Activated B cell treated with CpG ODN at 0.5 μM for 24 hours (primary cell): ENCODE measurements around the gene RFESD. TPM values are rescaled to one million over a fixed set of nuclear protein-coding genes. Genes with fewer than 3 reads are reported as not detected.
A peak's percentile ranks its signal among the peaks of the same experiment; 100 is the strongest.

Experiments
- ATAC-seq: fragments of 200-7000 bp; cut with Tn5 transposase; one replicate; pipeline ENCODE4 v1.10.0; 2021; ENCODE audit warnings: low read depth, mild to moderate bottlenecking, moderate library complexity
- CTCF ChIA-PET: fragments of 350-600 bp; sonication (Branson Sonifier 250); formaldehyde crosslinking; loops from one replicate; lab custom pipeline; 2021; ENCODE audit warnings: antibody characterized with exemption; lab: Charles Lee
- POLR2A ChIA-PET: fragments of 350-600 bp; sonication (Branson Sonifier 250); formaldehyde crosslinking; loops from one replicate; lab custom pipeline; 2021; ENCODE audit warnings: antibody characterized with exemption; lab: Charles Lee
- DNase-seq: peaks from one replicate; pipeline ENCODE4 v3.0.0; 2022
- H3K27ac Mint-ChIP-seq: one replicate; pipeline ENCODE4 v1.8.0; 2020; ENCODE audit warnings: mixed read lengths
- H3K27me3 Mint-ChIP-seq: one replicate; pipeline ENCODE4 v1.8.0; 2021; ENCODE audit warnings: mixed read lengths
- H3K36me3 Mint-ChIP-seq: one replicate; pipeline ENCODE4 v1.8.0; 2021; ENCODE audit warnings: low read depth, mixed read lengths
- H3K4me1 Mint-ChIP-seq: one replicate; pipeline ENCODE4 v1.8.0; 2021; ENCODE audit warnings: mixed read lengths
- H3K4me3 Mint-ChIP-seq: one replicate; pipeline ENCODE4 v1.8.0; 2020; ENCODE audit warnings: mild to moderate bottlenecking, mixed read lengths
- H3K9me3 Mint-ChIP-seq: one replicate; pipeline ENCODE4 v1.8.0; 2020; ENCODE audit warnings: mixed read lengths
- intact Hi-C: fragments of 100-400 bp; cut with micrococcal nuclease; formaldehyde crosslinking; loops from one replicate; pipeline ENCODE4 v1.15.1; 2024
- total RNA-seq: library from RNA; stranded (reverse); gene quantifications from 2 replicates; pipeline ENCODE4 v1.2.3, GENCODE V29; 2022
- TF ChIP-seq, protein P1 (sequence below): fragments of 200-600 bp; IDR thresholded peaks from one replicate; pipeline ENCODE4 v1.8.0; 2022; ENCODE audit warnings: antibody characterized with exemption, mild to moderate bottlenecking

The RFESD gene
- total RNA-seq, 1 donor from 2014 or later: 1.8 TPM

DNA sequence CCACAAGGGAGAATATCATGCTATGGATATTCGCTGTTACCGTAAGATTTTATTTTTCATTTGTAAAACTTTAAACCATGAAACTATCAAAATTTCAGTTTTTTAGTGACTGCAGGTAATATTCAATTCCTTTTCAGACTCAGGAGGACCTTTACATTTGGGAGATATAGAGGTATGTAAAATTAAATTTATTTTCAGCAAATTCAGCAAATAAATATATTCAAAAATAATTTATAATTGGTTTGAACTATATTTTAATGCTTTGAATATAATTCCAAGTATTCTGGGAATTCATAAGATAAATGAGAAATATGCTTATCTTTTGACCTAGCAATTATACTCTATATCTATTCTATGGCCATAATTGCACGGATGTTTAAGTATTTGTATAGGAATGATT is 7.6 kb downstream of the RFESD start:
- POLR2A ChIA-PET: no interaction called here
- ATAC-seq (no peak), DNase-seq (no peak)
- Mint-ChIP-seq H3K27ac (no peak overlapping the region), H3K9me3 (no peaks in the 10 kb centered on the region), H3K4me3 (no peak overlapping the region), H3K27me3 (no peaks in the 10 kb centered on the region), H3K4me1 (no peaks in the 10 kb centered on the region), H3K36me3 (peaks cover 22% of the 10 kb centered on the region)
- intact Hi-C loops: no loop called here
- CTCF ChIA-PET: interaction anchor here (0.6 to 1.4 kb wide), 3 partner anchors 10 to 127 kb away, joined by 3 to 5 read pairs (median 3); no protein-coding TSS in a partner anchor
- TF ChIP-seq, protein P1, sequence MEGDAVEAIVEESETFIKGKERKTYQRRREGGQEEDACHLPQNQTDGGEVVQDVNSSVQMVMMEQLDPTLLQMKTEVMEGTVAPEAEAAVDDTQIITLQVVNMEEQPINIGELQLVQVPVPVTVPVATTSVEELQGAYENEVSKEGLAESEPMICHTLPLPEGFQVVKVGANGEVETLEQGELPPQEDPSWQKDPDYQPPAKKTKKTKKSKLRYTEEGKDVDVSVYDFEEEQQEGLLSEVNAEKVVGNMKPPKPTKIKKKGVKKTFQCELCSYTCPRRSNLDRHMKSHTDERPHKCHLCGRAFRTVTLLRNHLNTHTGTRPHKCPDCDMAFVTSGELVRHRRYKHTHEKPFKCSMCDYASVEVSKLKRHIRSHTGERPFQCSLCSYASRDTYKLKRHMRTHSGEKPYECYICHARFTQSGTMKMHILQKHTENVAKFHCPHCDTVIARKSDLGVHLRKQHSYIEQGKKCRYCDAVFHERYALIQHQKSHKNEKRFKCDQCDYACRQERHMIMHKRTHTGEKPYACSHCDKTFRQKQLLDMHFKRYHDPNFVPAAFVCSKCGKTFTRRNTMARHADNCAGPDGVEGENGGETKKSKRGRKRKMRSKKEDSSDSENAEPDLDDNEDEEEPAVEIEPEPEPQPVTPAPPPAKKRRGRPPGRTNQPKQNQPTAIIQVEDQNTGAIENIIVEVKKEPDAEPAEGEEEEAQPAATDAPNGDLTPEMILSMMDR: no peak

DNA sequence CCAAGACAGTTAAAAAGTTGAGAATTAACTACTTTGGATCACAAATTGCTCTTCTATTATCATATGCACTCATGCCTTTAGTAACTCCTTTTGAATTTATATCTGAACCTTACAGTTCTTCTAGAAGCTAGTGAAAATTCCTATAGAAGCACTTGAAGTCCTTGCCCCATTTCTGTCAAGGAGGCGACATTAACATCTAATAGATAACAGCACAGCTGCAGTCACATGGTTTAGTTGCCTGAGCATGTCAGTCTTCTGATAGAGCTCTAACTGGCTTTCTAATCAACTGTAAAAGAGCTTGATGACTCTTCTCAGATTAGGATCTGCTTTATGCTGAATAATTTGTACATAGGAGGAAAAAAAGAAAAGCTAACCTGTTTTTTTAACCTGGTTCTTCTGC is 9.0 kb downstream of the RFESD start:
- ChIA-PET CTCF (interaction anchor here (1.4 kb wide), 1 partner anchor 12 kb away, joined by 5 read pairs; no protein-coding TSS in a partner anchor), POLR2A (no interaction called here)
- no peak for ATAC-seq

DNA sequence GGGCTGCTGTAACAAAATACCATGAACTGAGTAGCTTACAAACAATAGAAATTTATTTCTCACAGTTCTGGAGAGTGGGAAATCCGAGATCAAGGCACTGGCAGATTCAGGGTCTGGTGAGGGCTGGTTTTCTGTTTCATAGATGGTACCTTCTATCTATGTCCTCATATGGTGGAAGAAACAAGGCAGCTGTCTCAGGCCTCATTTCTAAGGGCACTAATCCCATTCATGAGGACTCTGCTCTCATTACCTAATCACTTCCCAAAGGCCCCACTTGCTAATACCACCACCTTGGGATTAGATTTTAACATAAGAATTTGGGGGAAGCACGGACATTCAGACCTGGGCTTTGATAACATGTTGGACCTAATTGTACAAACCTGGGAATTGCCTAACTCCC is 13.5 kb downstream of the RFESD start:
- no peak for ATAC-seq
- no peaks in the 10 kb centered on the region for H3K4me1 Mint-ChIP-seq
- H3K27me3 Mint-ChIP-seq: peaks cover 1% of the 10 kb centered on the region
- no peaks in the 10 kb centered on the region for H3K9me3 Mint-ChIP-seq
- ChIA-PET POLR2A (no interaction called here), CTCF (no interaction called here)
- no peak overlapping the region for H3K27ac Mint-ChIP-seq
- DNase-seq: no peak
- TF ChIP-seq, protein P1: no peak
- peaks cover 9% of the 10 kb centered on the region for H3K36me3 Mint-ChIP-seq
- no peak overlapping the region for H3K4me3 Mint-ChIP-seq
- intact Hi-C loops: loop anchor here (5.0 kb wide), 2 partner anchors 77 to 102 kb away; no protein-coding TSS in a partner anchor

More for the DNA sequence above, 9.0 kb downstream of the RFESD start:
- intact Hi-C loops: no loop called here
- H3K9me3 Mint-ChIP-seq: no peaks in the 10 kb centered on the region
- DNase-seq: no peak
- H3K27me3 Mint-ChIP-seq: no peaks in the 10 kb centered on the region
- H3K36me3 Mint-ChIP-seq: peaks cover 22% of the 10 kb centered on the region
- H3K27ac Mint-ChIP-seq: no peak overlapping the region
- TF ChIP-seq, protein P1: no peak
- no peaks in the 10 kb centered on the region for H3K4me1 Mint-ChIP-seq
- no peak overlapping the region for H3K4me3 Mint-ChIP-seq

DNA sequence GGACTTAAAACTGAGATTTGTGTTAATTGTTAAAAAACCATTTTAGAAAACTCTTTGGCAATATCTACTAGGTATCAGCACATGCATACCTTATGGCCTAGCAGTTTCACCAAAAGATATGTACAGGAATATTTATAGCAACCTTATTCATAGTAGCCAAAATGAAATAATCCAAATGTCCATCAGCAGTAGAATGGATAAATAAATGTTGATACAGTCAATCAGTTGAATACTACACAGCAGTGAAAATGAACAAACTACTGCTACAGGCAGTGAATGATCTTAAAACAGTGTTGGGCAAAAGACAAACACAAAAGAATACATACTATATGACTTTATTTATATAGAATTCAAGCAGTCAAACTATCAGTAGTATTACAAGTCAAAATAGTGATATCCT is 16.4 kb downstream of the RFESD start:
- POLR2A ChIA-PET: interaction anchor here (0.6 kb wide), 1 partner anchor 1109 kb away, joined by 3 read pairs; no protein-coding TSS in a partner anchor
- CTCF ChIA-PET: interaction anchor here (1.2 to 5.2 kb wide), 6 partner anchors 11 to 184 kb away, joined by 3 to 47 read pairs (median 10); partner anchors contain the start of gene RFESD
- Mint-ChIP-seq H3K4me1 (no peaks in the 10 kb centered on the region), H3K9me3 (no peaks in the 10 kb centered on the region), H3K4me3 (no peak overlapping the region), H3K27me3 (peaks cover 1% of the 10 kb centered on the region), H3K27ac (no peak overlapping the region), H3K36me3 (no peaks in the 10 kb centered on the region)
- ATAC-seq (no peak), DNase-seq (no peak)
- TF ChIP-seq, protein P1: no peak
- intact Hi-C loops: loop anchor here (5.0 kb wide), 2 partner anchors 74 to 99 kb away; no protein-coding TSS in a partner anchor

DNA sequence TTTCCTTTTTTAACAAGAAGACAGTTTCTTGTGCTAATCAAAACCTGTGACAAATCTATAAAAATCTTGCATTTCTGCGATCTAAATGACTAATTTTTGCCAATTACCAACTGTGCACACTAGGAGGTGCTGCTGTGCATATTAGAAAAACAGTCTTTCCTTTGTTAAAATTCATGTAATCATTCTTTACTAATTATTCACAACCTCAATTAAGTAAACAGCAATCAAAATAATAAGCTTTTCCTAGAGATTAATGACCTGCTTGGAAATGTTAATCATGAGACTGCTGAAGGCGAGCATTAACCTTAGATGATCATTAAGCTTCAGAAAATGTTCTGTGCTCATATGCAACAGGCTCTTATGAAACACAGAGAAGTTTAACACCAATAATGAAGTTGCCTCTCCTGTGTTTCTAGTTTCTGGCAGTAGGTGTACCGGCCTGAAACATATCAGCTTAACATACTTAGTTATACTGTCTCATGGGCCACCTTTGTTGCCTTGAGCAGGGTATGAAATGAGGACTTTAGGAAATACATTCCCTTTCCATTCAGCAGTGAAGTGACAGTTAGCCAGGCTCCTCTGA is 17.7 kb downstream of the RFESD start:
- ChIA-PET CTCF (interaction anchor here (0.7 to 5.2 kb wide), 22 partner anchors 9 to 671 kb away, joined by 3 to 47 read pairs (median 5); partner anchors contain the start of gene RFESD), POLR2A (interaction anchor here (0.6 to 1.2 kb wide), 2 partner anchors 67 to 119 kb away, joined by 5 read pairs; no protein-coding TSS in a partner anchor)
- Mint-ChIP-seq H3K27me3 (peaks cover 1% of the 10 kb centered on the region), H3K36me3 (no peaks in the 10 kb centered on the region), H3K4me3 (no peak overlapping the region), H3K27ac (no peak overlapping the region), H3K4me1 (no peaks in the 10 kb centered on the region), H3K9me3 (no peaks in the 10 kb centered on the region)
- intact Hi-C loops: loop anchor here (1.0 to 5.0 kb wide), 6 partner anchors 20 to 183 kb away; no protein-coding TSS in a partner anchor
- TF ChIP-seq, protein P1: peak; percentile 81
- ATAC-seq: no peak
- DNase-seq: no peak
